ENCODE measurements around the gene CAPN1.
"Not testable (repeated sequence)": the region's sequence is repeated elsewhere in the genome, so short reads cannot be mapped to it uniquely, and the experiment has no call there.

CAPN1 gene

GRCh38 chr11:65219930-65220213 is 38.1 kb downstream of the CAPN1 start:
- DNase-seq = no peak

DNA sequence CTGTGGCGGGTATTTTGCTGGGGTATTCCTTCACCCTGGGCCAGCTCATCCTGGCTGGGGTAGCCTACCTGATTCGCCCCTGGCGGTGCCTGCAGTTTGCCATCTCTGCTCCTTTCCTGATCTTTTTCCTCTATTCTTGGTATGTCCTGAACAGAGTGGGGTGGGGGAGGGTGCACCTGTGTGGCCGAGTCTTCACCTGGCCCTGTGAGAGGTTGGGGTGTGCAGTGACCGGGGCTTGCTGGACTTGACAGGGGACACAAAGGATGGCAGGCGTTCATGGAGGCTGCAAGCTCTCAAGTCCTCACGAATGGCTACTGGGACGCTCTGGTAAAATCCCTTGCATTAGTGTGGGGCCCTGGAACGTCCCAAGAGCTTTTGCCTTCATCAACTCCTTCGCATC is 39.3 kb downstream of the CAPN1 start:
- DNase-seq = no peak

DNA sequence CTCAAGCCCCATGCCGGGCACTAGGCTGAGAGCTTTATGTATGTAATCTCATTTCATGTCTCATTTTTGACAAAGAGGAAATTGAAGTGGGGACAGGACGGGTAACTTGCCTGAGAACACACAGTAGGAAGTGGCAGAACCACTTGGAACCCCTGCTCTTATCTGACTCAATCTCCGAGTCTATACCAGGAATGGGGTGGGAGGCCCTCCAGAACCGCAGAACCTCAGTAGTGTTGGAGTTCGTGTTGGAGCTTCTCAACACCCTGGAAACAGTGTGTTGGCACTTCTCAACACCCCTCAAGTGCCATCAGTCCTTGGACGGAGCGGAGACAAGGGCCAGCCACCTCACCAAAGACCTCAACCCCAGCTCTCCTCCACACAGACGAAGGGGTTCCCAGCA is 41.3 kb downstream of the CAPN1 start:
- no peak for DNase-seq

DNA sequence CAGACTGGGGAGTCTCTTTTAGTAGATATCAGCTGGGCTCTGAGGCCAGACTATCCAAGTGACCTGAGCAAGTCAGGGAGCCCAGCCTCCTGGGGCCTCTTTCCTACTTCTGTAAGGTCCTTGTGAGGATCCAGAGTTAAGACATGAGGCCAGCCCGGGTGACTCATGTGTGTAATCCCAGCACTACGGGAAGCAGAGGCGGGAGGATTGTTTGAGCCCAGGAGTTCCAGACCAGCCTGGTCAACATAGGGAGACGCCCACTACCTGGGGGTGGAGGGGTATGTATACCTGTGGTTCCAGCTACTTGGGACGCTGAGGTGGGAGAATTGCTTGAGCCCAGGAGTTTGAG is 43.2 kb downstream of the CAPN1 start:
- no peak for DNase-seq

- DNase-seq = no peak
Observed at GRCh38 chr11:65225279-65226102, 43.8 kb downstream of the CAPN1 start.

- no peak for DNase-seq
Observed at GRCh38 chr11:65226103-65226442, 44.3 kb downstream of the CAPN1 start.

DNA sequence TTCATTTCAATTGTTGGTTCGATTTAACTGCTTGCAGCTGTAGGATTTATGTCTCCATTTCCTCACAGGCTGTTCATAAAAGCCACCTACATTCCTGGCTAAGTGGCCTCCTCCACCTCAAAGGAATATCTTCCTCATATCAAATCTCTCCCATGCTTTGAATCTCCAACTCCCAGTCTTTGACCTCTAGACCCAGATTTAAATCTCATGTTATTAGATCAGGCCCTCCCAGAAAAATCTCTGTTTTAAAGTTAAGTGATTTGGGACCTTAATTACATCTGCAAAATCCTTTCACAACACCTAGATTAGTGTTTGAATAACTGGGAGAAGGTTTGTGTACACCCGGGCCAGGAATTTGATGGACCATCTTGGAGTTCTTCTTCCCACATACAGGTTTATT is 46.2 kb downstream of the CAPN1 start:
- no peak for DNase-seq

DNA sequence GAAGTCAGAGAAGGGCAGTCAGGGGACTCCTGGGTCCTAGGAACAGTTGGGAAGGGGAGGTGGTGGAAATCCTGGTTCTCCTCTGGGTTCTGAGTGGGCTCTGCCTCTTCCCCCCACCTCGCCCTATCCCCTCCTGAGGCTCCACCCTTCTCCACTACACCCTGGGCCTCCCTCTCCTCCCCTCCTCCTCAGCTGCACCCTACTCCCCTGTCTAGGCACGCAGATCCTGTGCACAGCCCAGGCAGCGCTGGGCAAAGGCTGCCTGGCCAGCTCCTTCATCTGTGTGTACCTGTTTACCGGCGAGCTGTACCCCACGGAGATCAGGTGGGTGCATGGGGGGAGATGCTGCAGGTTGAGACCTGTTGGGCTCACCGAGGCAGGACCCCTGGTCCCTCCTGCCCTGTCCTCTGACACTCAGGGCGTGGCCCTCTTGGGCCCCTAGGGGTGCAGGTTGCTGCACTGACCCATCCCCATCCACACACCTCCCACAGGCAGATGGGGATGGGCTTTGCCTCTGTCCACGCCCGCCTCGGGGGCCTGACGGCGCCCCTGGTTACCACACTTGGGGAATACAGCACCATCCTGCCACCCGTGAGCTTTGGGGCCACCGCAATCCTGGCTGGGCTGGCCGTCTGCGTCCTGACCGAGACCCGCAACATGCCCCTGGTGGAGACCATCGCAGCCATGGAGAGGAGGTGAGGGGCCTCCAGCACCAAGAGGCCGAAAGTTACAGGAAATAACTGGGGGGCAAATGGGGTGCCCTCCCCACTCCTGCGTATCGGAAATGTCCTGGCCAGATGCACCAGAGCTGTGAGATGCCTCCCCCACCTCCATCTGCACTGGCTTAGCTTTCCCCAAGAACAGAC is 54.7 kb downstream of the CAPN1 start:
- DNase-seq = no peak

GRCh38 chr11:65238302-65238701 is 56.6 kb downstream of the CAPN1 start:
- DNase-seq = not testable (repeated sequence)

DNA sequence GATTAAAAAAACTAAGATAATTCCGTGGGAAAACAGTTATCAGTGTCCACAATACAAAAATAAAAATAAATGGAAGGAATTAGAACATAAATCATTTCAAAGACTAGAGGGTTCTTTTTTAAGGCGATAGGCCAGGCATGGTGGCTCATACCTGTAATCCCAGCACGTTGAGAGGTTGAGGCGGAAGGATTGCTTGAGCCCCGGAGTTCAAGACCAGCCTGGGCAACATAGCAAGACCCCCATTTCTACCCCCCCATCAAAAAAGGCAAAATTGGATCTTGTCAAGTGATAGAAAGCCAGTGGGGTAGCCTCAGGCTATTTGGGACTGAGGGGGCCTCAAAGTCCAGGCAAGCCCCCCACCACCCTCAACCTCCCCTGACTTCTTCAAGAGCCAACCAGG is 59.4 kb downstream of the CAPN1 start:
- no peak for DNase-seq

DNA sequence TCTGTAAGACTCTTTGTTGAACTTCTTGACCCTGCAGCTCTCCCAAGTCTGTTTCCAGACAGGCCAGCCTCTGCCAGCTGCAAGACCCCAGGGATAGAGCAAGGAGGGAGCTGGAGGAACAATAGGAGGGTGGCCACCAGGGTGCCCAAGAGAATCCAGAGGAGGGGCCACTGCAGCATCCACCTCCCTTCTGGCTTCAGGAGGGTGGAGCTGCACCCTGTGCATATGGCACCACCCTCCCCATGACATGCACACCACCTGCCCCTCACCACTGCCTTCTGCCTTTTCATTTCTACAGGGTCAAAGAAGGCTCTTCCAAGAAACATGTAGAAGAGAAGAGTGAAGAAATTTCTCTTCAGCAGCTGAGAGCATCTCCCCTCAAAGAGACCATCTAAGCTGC is 60.0 kb downstream of the CAPN1 start:
- no peak for DNase-seq

- no peak for DNase-seq
Observed at GRCh38 chr11:65242389-65242788, 60.7 kb downstream of the CAPN1 start.

- no peak for DNase-seq
Observed at GRCh38 chr11:65243797-65244196, 62.1 kb downstream of the CAPN1 start.

GRCh38 chr11:65245046-65245445 is 63.3 kb downstream of the CAPN1 start:
- not testable (repeated sequence) for DNase-seq

GRCh38 chr11:65246506-65246905 is 64.8 kb downstream of the CAPN1 start:
- no peak for DNase-seq

DNA sequence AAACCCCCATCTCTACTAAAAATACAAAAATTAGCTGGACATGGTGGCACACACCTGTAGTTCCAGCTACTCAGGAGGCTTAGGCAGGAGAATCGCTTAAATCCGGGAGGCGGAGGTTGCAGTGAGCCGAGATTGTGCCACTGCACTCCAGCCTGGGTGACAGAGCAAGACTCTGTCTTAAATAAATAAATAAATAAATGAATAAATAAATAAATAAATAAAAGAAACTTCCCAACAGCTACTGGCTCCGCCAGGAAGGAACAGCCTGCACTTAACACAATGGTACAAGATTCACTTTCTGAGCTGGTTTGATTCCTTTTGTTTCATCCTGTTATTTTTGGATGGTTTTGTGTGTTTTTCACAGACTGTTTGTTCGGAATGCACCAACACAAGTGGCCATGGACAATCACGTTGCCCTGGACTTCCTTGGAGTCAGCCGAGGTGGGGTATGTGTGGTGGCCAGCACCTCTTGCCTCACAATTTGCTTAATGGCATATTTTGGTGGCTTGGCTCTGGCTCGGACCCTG is 66.5 kb downstream of the CAPN1 start:
- not testable (repeated sequence) for DNase-seq

- DNase-seq = no peak
Observed at GRCh38 chr11:65251476-65251875, 69.7 kb downstream of the CAPN1 start.

DNA sequence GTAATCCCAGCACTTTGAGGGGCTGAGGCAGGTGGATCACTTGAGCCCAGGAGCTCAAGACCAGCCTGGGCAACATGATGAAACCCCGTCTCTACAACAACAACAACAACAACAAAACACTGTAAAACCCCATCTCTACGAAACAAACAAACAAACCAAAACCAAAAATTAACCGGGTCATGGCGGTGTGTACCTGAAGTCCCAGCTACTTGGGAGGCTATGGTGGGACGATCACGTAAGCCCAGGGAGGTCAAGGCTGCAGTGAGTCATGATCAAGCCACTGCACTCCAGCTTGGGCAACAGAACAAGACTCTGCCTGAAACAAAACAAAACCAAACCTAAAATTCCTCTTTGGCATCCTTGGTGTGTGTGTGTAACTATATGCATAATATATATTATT is 73.0 kb downstream of the CAPN1 start:
- DNase-seq = no peak

DNA sequence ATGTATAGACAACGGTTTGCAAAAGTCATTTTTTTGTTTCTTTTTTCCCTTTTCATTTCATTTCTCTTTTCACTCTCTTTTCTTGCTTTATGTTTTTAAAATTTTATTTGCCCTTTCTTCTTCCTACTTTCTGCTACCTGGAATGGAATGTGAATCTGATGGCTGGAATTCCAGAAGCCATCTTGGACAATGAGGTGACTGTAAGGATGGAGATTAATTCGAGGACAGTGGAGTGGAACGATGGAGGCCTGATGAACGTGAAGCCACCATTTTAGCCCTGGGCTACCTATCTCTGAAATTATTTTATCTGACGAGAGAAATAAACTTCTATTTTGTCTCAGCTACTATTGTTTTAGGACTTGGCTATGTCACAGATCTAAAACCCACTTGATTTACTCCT is 77.3 kb downstream of the CAPN1 start:
- no peak for DNase-seq

DNA sequence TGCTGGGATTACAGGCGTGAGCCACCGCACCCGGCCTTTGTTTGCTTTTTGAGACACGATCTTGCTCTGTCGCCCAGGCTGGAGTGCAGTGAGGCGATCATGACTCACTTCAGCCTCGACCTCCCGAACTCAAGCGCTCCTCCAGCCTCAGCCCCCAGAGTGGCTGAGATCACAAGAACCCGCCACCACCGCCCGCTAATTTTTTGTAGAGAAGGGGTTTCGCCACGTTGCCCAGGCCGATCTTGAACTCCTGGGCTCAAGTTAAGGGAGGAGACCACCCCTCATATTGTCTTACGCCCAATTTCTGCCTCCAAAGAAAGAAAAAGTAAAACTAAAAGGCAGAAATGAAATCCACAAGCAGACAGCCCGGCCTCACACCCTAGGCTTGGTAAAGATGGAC is 78.6 kb downstream of the CAPN1 start:
- no peak for DNase-seq

- no peak for DNase-seq
Observed at GRCh38 chr11:65260756-65261590, 79.2 kb downstream of the CAPN1 start.
